HG03460 (cell line): ENCODE results near the gene TEF.

Experiments
- ATAC-seq: cut with Tn5 transposase; IDR thresholded peaks from one replicate; pipeline ENCODE4 v1.9.1; 2021; ENCODE audit not compliant: unreplicated experiment

TEF gene

GRCh38 chr22:41447435-41448188 lies 65.9 kb downstream of the TEF start:
- ATAC-seq: no peak

- ATAC-seq: peak; percentile 43
These were observed 66.6 kb downstream of the TEF start for GRCh38 chr22:41448189-41448808.
